DND-41 (cell line): Measurements from ENCODE around the gene PTPMT1.
"Not testable (repeated sequence)": the region's sequence is repeated elsewhere in the genome, so short reads cannot be mapped to it uniquely, and the experiment has no call there.

Experiments
- ATAC-seq: fragments of 200-7000 bp; cut with Tn5 transposase; 3 replicates; pipeline ENCODE4 v1.9.1; 2021; ENCODE audit warnings: low read depth; ENCODE audit not compliant: insufficient read depth
- DNase-seq: peaks from one replicate; pipeline ENCODE4 v3.0.0-alpha.2; 2020
- H2AFZ ChIP-seq: 2 replicates; pipeline ENCODE4 v1.6.0; 2012; ENCODE audit warnings: low read depth, low read length
- H3K27ac ChIP-seq: 2 replicates; pipeline ENCODE4 v1.5.1; 2012; ENCODE audit warnings: low read length, inconsistent platforms
- H3K27me3 ChIP-seq: fragments of 200-600 bp; sonication (generic); 2 replicates; pipeline ENCODE4 v1.6.0; 2012; ENCODE audit warnings: low read length, mild to moderate bottlenecking, inconsistent platforms; ENCODE audit not compliant: insufficient read depth, poor library complexity
- H3K36me3 ChIP-seq: 2 replicates; pipeline ENCODE4 v1.5.1; 2012; ENCODE audit warnings: low read length, inconsistent platforms; ENCODE audit not compliant: insufficient read depth
- H3K4me1 ChIP-seq: 2 replicates; pipeline ENCODE4 v1.5.1; 2012; ENCODE audit warnings: mild to moderate bottlenecking, low read length; ENCODE audit not compliant: insufficient read depth
- H3K4me2 ChIP-seq: 2 replicates; pipeline ENCODE4 v1.6.0; 2012; ENCODE audit warnings: mild to moderate bottlenecking, moderate library complexity, low read length, inconsistent platforms; ENCODE audit not compliant: insufficient read depth
- H3K4me3 ChIP-seq, 2 experiments: fragments of 200-600 bp in 1 of 2; shearing (Covaris generic) in 1 of 2; 2 replicates each; pipeline ENCODE4 v1.5.1; 2012 to 2016; ENCODE audit warnings: inconsistent platforms in 2 of 2, low read length in 2 of 2, mild to moderate bottlenecking in 2 of 2, low read depth in 1 of 2, moderate library complexity in 1 of 2
- H3K79me2 ChIP-seq: 2 replicates; pipeline ENCODE4 v1.6.0; 2012; ENCODE audit warnings: low read length, inconsistent platforms; ENCODE audit not compliant: insufficient read depth
- H3K9ac ChIP-seq: 2 replicates; pipeline ENCODE4 v1.6.0; 2012; ENCODE audit warnings: low read depth, mild to moderate bottlenecking, inconsistent platforms, low read length, moderate library complexity
- H3K9me3 ChIP-seq: 2 replicates; pipeline ENCODE4 v1.5.1; 2012; ENCODE audit warnings: low read length, moderate library complexity, mild to moderate bottlenecking, inconsistent platforms; ENCODE audit not compliant: insufficient read depth, severe bottlenecking
- H4K20me1 ChIP-seq: 2 replicates; pipeline ENCODE4 v1.6.0; 2012; ENCODE audit warnings: low read length; ENCODE audit not compliant: insufficient read depth
- EZH2 ChIP-seq: IDR thresholded peaks from 3 replicates; pipeline ENCODE4 v1.6.1; 2012; ENCODE audit warnings: borderline replicate concordance, low read depth, mild to moderate bottlenecking, moderate library complexity, low read length, inconsistent platforms; ENCODE audit not compliant: severe bottlenecking
- TF ChIP-seq, protein P1 (sequence below): IDR thresholded peaks from 2 replicates; pipeline ENCODE4 v1.5.1; 2012; ENCODE audit warnings: borderline replicate concordance, low read length, moderate library complexity, mild to moderate bottlenecking; ENCODE audit not compliant: poor library complexity, severe bottlenecking; ENCODE audit errors: extremely low read depth

Gene PTPMT1

DNA sequence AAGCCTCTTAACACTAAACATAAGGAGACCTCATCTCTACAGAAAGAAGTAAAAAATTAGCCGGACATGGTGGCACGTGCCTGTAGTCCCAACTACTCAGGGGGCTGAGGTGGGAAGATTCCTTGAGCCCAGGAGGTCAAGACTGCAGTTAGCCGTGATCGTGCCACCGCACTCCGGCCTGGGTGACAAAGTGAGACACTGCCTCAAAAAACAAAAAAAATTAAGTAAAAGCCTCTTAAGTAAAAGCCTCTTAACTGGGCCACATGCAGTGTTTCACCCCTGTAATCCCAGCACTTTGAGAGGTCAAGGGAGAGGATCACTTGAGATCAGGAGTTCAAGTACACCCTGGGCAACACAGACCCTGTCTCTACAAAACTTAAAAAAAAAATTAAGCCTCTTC is 38.2 kb upstream of the PTPMT1 start:
- Histone ChIP-seq H3K4me2 (no peak overlapping the region), H3K4me3 (no peak overlapping the region), H3K27ac (no peak overlapping the region), H2AFZ (no peak overlapping the region), H4K20me1 (peaks cover 93% of the 10 kb centered on the region), H3K9me3 (no peaks in the 10 kb centered on the region), H3K4me1 (peaks cover 9% of the 10 kb centered on the region; the same call in 1 of the 2 replicates), H3K27me3 (no peaks in the 10 kb centered on the region), H3K36me3 (peaks cover 25% of the 10 kb centered on the region), H3K79me2 (peaks cover 100% of the 10 kb centered on the region), H3K9ac (no peak overlapping the region)
- DNase-seq (no peak), ATAC-seq (no peak)
- no peak for TF ChIP-seq EZH2
- TF ChIP-seq, protein P1, sequence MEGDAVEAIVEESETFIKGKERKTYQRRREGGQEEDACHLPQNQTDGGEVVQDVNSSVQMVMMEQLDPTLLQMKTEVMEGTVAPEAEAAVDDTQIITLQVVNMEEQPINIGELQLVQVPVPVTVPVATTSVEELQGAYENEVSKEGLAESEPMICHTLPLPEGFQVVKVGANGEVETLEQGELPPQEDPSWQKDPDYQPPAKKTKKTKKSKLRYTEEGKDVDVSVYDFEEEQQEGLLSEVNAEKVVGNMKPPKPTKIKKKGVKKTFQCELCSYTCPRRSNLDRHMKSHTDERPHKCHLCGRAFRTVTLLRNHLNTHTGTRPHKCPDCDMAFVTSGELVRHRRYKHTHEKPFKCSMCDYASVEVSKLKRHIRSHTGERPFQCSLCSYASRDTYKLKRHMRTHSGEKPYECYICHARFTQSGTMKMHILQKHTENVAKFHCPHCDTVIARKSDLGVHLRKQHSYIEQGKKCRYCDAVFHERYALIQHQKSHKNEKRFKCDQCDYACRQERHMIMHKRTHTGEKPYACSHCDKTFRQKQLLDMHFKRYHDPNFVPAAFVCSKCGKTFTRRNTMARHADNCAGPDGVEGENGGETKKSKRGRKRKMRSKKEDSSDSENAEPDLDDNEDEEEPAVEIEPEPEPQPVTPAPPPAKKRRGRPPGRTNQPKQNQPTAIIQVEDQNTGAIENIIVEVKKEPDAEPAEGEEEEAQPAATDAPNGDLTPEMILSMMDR = no peak

DNA sequence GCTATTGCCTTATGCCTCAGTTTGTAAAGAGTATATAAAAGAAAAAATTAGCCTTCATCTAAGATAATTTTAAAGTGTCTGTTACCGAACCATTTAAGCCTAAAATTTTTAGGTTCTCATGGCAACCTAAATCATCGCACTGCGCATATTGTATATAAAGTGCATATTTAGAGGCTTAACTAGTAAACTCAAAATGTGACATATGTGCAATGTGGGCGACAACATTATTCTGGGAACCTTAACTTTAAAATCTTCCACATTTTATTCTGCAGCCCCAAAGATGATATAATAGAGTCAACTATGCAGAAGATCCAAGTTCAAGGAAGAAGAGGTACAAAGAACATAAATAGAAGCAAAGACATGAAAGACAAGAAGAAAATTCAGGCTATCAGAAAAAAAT is 35.4 kb upstream of the PTPMT1 start:
- no peak overlapping the region for H3K27ac ChIP-seq
- no peaks in the 10 kb centered on the region for H3K4me1 ChIP-seq
- ATAC-seq (no peak), DNase-seq (no peak)
- no peaks in the 10 kb centered on the region for H3K9me3 ChIP-seq
- peaks cover 30% of the 10 kb centered on the region for H3K36me3 ChIP-seq
- no peak overlapping the region for H3K4me2 ChIP-seq
- no peaks in the 10 kb centered on the region for H3K27me3 ChIP-seq
- TF ChIP-seq EZH2 = no peak
- TF ChIP-seq, protein P1 = no peak
- peaks cover 91% of the 10 kb centered on the region for H4K20me1 ChIP-seq
- no peak overlapping the region for H2AFZ ChIP-seq
- H3K79me2 ChIP-seq = peaks cover 100% of the 10 kb centered on the region
- no peak overlapping the region for H3K4me3 ChIP-seq
- no peak overlapping the region for H3K9ac ChIP-seq

DNA sequence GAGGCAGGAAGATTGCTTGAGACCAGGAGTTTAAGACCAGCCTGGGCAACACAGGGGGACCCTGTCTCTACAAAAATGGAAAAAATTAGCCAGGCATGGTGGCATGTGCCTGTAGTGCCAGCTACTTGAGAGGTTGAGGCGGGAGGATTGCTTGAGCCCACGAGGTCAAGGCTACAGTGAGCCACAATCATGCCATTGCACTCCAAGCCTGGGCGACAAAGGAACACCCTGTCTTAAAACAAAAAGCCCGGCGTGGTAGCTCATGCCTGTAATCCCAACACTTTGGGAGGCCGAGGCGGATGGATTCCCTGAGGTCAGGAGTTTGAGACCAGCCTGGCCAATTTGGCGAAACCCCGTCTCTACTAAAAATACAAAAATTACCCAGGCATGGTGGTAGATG is 34.7 kb upstream of the PTPMT1 start:
- H3K27me3 ChIP-seq, DNase-seq, H3K4me2 ChIP-seq, H3K4me3 ChIP-seq, ATAC-seq, H3K4me1 ChIP-seq, H3K9me3 ChIP-seq, H3K9ac ChIP-seq, H2AFZ ChIP-seq, H3K27ac ChIP-seq: not testable (repeated sequence)
- Histone ChIP-seq H3K36me3 (peaks cover 30% of the 10 kb centered on the region), H4K20me1 (peaks cover 88% of the 10 kb centered on the region), H3K79me2 (peaks cover 100% of the 10 kb centered on the region)

GRCh38 chr11:47531666-47532065 is 33.7 kb upstream of the PTPMT1 start:
- Histone ChIP-seq H2AFZ (no peak overlapping the region), H3K9me3 (no peaks in the 10 kb centered on the region), H4K20me1 (peaks cover 90% of the 10 kb centered on the region), H3K9ac (no peak overlapping the region), H3K4me2 (no peak overlapping the region), H3K27me3 (no peaks in the 10 kb centered on the region), H3K4me3 (no peak overlapping the region), H3K4me1 (no peaks in the 10 kb centered on the region), H3K79me2 (peaks cover 100% of the 10 kb centered on the region), H3K36me3 (peaks cover 38% of the 10 kb centered on the region), H3K27ac (no peak overlapping the region)
- DNase-seq (no peak), ATAC-seq (no peak)
- TF ChIP-seq, protein P1 = no peak
- no peak for TF ChIP-seq EZH2
